RWPE2 (cell line): ENCODE data around the gene DDX49.

Experiments used
- ATAC-seq: fragments of 200-7000 bp; cut with Tn5 transposase; 3 replicates; pipeline ENCODE4 v1.9.1; 2021; ENCODE audit warnings: low read depth
- DNase-seq: peaks from one replicate; pipeline ENCODE4 v3.0.0-alpha.2; 2020; ENCODE audit warnings: low spot score
- H3K27ac ChIP-seq: fragments of 450-650 bp; 2 replicates; pipeline ENCODE4 v1.5.1; 2017; ENCODE audit warnings: mild to moderate bottlenecking; ENCODE audit not compliant: poor library complexity, severe bottlenecking
- H3K27me3 ChIP-seq: fragments of 250-450 bp; sonication (Bioruptor Pico); 2 replicates; pipeline ENCODE4 v1.5.1; 2021; ENCODE audit warnings: mild to moderate bottlenecking, moderate library complexity; ENCODE audit not compliant: insufficient read depth, poor library complexity, severe bottlenecking
- H3K36me3 ChIP-seq: fragments of 250-450 bp; sonication (Bioruptor Pico); 2 replicates; pipeline ENCODE4 v1.5.1; 2020; ENCODE audit warnings: low read depth, mild to moderate bottlenecking, moderate library complexity
- H3K4me1 ChIP-seq: fragments of 250-450 bp; sonication (Bioruptor Pico); 2 replicates; pipeline ENCODE4 v1.5.1; 2021; ENCODE audit warnings: mild to moderate bottlenecking, moderate library complexity; ENCODE audit not compliant: insufficient read depth, poor library complexity, severe bottlenecking
- H3K4me3 ChIP-seq: fragments of 250-450 bp; sonication (Bioruptor Pico); 2 replicates; pipeline ENCODE4 v1.5.1; 2021; ENCODE audit warnings: mild to moderate bottlenecking, moderate library complexity; ENCODE audit not compliant: severe bottlenecking
- H3K9me3 ChIP-seq: fragments of 250-450 bp; sonication (Bioruptor Pico); 2 replicates; pipeline ENCODE4 v1.5.1; 2021; ENCODE audit warnings: mild to moderate bottlenecking, moderate library complexity; ENCODE audit not compliant: severe bottlenecking
- TF ChIP-seq, protein P1 (sequence below): fragments of 450-650 bp; IDR thresholded peaks from one replicate; pipeline ENCODE4 v1.5.1; 2017; ENCODE audit warnings: mild to moderate bottlenecking, moderate library complexity; ENCODE audit not compliant: poor library complexity, severe bottlenecking

The DDX49 gene

GRCh38 chr19:18903156-18904037 is 16.1 kb upstream of the DDX49 start:
- TF ChIP-seq, protein P1, sequence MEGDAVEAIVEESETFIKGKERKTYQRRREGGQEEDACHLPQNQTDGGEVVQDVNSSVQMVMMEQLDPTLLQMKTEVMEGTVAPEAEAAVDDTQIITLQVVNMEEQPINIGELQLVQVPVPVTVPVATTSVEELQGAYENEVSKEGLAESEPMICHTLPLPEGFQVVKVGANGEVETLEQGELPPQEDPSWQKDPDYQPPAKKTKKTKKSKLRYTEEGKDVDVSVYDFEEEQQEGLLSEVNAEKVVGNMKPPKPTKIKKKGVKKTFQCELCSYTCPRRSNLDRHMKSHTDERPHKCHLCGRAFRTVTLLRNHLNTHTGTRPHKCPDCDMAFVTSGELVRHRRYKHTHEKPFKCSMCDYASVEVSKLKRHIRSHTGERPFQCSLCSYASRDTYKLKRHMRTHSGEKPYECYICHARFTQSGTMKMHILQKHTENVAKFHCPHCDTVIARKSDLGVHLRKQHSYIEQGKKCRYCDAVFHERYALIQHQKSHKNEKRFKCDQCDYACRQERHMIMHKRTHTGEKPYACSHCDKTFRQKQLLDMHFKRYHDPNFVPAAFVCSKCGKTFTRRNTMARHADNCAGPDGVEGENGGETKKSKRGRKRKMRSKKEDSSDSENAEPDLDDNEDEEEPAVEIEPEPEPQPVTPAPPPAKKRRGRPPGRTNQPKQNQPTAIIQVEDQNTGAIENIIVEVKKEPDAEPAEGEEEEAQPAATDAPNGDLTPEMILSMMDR: no peak
- no peak for DNase-seq
- Histone ChIP-seq H3K4me1 (no peaks in the 10 kb centered on the region), H3K4me3 (no peak overlapping the region), H3K9me3 (no peaks in the 10 kb centered on the region), H3K36me3 (peaks cover 3% of the 10 kb centered on the region; the same call in 1 of the 2 replicates), H3K27me3 (no peaks in the 10 kb centered on the region), H3K27ac (no peak overlapping the region)
- ATAC-seq: no peak

DNA sequence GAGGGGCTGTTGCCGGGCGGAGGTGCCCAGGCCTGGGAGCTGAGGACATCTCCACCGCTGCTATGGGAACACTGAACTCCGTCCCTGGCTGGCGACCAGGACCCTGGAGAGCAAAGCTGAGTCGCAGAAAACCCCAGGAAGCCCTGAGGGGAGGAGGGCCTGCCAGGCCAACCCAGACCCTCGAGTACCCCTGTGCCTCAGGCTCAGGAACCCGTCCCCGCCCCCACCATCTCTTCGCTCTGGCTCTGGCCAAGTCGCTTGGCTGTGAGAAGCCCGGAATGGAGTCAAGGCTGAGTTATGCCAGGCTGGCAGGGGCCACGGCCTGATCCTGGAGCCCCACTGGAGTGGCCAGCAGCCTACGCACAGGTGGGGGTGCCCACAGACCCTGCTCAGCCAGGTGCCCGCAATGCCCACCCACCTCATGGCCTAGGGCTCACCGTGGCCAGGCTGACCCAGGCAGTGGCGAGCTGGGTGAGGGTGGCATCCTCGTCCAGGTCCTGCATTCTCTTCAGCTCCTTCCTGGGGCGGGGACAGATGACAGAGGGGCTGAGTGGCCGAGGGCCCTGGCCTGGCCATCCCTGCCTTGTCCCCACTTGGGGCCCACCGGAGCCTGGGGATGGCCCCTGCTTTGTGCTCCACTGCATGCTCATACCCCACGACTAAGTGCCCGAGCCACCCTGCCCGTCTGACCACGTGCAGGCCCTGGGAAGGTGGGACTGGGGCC is 15.0 kb upstream of the DDX49 start:
- Histone ChIP-seq H3K4me1 (no peaks in the 10 kb centered on the region), H3K27me3 (no peaks in the 10 kb centered on the region), H3K36me3 (peaks cover 3% of the 10 kb centered on the region; the same call in 1 of the 2 replicates), H3K27ac (no peak overlapping the region), H3K9me3 (no peaks in the 10 kb centered on the region), H3K4me3 (no peak overlapping the region)
- TF ChIP-seq, protein P1: no peak
- no peak for DNase-seq
- no peak for ATAC-seq

- no peak overlapping the region for H3K4me3 ChIP-seq
- H3K36me3 ChIP-seq: peaks cover 3% of the 10 kb centered on the region; the same call in 1 of the 2 replicates
- TF ChIP-seq, protein P1: no peak
- no peaks in the 10 kb centered on the region for H3K4me1 ChIP-seq
- no peak for ATAC-seq
- H3K9me3 ChIP-seq: no peaks in the 10 kb centered on the region
- H3K27ac ChIP-seq: no peak overlapping the region
- DNase-seq: no peak
- no peaks in the 10 kb centered on the region for H3K27me3 ChIP-seq
Measured at GRCh38 chr19:18905058-18905456, 14.5 kb upstream of the DDX49 start.

GRCh38 chr19:18905513-18906236 is 13.8 kb upstream of the DDX49 start:
- Histone ChIP-seq H3K9me3 (no peaks in the 10 kb centered on the region), H3K4me3 (no peak overlapping the region), H3K27ac (no peak overlapping the region), H3K36me3 (peaks cover 9% of the 10 kb centered on the region; the same call in 1 of the 2 replicates), H3K27me3 (no peaks in the 10 kb centered on the region), H3K4me1 (no peaks in the 10 kb centered on the region)
- ATAC-seq (no peak), DNase-seq (no peak)
- TF ChIP-seq, protein P1: no peak
